GM23338 (cell line): ENCODE measurements around the gene MAP4K5.

Experiments
- CREB1 ChIP-seq: fragments of 250-450 bp; sonication (Bioruptor Pico); IDR thresholded peaks from 2 replicates; pipeline ENCODE4 v1.5.0; 2020; ENCODE audit warnings: low read depth, mild to moderate bottlenecking, moderate library complexity
- CTCF ChIP-seq, 2 experiments: fragments of 200-600 bp in 1 of 2; sonication (generic) in 1 of 2; conservative IDR thresholded peaks; 2 replicates each; pipeline versions ENCODE4 v1.5.1 to v1.6.1; 2016 to 2017; ENCODE audit warnings: antibody characterized with exemption in 2 of 2, low read depth in 2 of 2, mild to moderate bottlenecking in 2 of 2, moderate library complexity in 1 of 2
- EZH2 ChIP-seq: fragments of 200-600 bp; sonication (generic); IDR thresholded peaks from one replicate; pipeline ENCODE4 v1.8.0; 2017; ENCODE audit warnings: antibody characterized with exemption, mild to moderate bottlenecking, low read depth; ENCODE audit not compliant: unreplicated experiment
- EZH2phosphoT487 ChIP-seq: fragments of 200-600 bp; sonication (generic); IDR thresholded peaks from one replicate; pipeline ENCODE4 v1.8.1; 2018; ENCODE audit warnings: antibody characterized with exemption; ENCODE audit not compliant: unreplicated experiment
- POLR2AphosphoS5 ChIP-seq: IDR thresholded peaks from 2 replicates; pipeline ENCODE4 v1.6.1; 2016; ENCODE audit warnings: antibody characterized with exemption, low read depth
- REST ChIP-seq: IDR thresholded peaks from one replicate; pipeline ENCODE4 v1.6.1; 2018; ENCODE audit warnings: antibody characterized with exemption; ENCODE audit not compliant: unreplicated experiment

GRCh38 chr14:50395448-50395847 lies 136.9 kb downstream of the MAP4K5 start:
- TF ChIP-seq CTCF (conservative IDR thresholded peaks at IDR 0.05; ENCODE audit: low read depth in 2 of 2): no peak
- no peak for TF ChIP-seq CREB1
- TF ChIP-seq POLR2AphosphoS5: no peak
- no peak for TF ChIP-seq EZH2
- TF ChIP-seq EZH2phosphoT487: no peak
- no peak for TF ChIP-seq REST
